Activated CD4-positive, alpha-beta T cell treated with anti-CD3 and anti-CD28 coated beads, Interleukin-2, amount 50 U/mL, for 24 hours (primary cell): ENCODE results near the gene PRND.

Experiments used
- DNase-seq, 2 donors: peaks; one replicate each; pipeline ENCODE4 v3.0.0-alpha.2; 2020; ENCODE audit warnings: low read depth in 1 of 2, low spot score in 1 of 2

Gene PRND

DNA sequence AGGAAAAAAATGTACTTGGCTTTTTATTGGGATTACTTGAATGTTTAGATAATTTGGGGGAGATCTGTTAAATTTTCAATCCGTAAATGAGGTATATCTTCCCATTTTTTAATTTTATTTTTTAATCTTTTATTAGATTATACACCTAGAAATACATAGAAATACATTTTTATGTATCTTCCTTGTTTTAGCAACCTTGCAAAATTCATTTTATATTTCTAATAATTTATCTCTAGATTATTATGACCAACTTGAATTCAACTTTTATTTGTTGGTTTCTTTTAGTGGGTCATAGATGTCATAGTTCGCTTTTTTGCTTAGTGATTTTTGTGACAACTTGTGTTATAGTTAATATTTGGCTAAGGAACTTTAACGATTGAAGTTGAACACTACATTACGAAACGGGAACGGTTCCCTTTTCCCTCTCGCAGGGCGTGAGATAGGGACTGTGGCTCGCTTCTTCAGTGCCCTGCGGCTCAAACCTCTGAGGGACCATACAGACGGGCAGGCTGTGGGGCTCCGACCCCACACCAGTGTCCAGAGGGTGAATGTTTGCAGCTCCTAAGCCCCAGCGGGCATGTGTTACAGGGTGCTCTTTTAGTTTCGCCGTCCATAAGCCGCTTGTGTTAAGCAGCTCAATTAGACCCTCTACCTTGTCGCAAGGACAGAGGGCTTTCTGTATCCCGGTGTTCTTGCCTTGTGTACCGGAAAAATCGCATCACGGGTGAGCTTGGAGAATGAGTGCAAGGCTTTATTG lies 53.8 kb downstream of the PRND start:
- DNase-seq, result no peak

GRCh38 chr20:4776079-4776630 lies 54.4 kb downstream of the PRND start:
- no peak for DNase-seq
